A673 (cell line): ENCODE results near the gene CMTM4. TPM values are rescaled to one million over a fixed set of nuclear protein-coding genes. Genes with fewer than 3 reads are reported as not detected.

Experiments
- BruUV-seq: library from RNA; stranded (reverse); fragments of 400-500 nt; replicated peaks from 2 replicates; lab custom pipeline; 2021; lab: Mats Ljungman, UMichigan
- CTCF ChIA-PET: fragments of 300-600 bp; sonication (Branson Sonifier 250); formaldehyde crosslinking; loops from one replicate; lab custom pipeline; 2022; ENCODE audit warnings: antibody characterized with exemption; lab: Charles Lee
- POLR2A ChIA-PET: fragments of 300-600 bp; sonication (Branson Sonifier 250); formaldehyde crosslinking; loops from one replicate; lab custom pipeline; 2022; ENCODE audit warnings: antibody characterized with exemption; ENCODE audit not compliant: low non-redundant PET; lab: Charles Lee
- DNase-seq: peaks from one replicate; pipeline ENCODE4 v3.0.0-alpha.2; 2015; ENCODE audit warnings: low spot score
- H3K27ac ChIP-seq: fragments of 200-600 bp; sonication (generic); 2 replicates; pipeline ENCODE4 v1.5.1; 2016; ENCODE audit warnings: mixed run types, low read depth, mild to moderate bottlenecking, mixed read lengths, antibody characterized with exemption, low read length; ENCODE audit not compliant: poor library complexity, severe bottlenecking
- H3K27me3 ChIP-seq: fragments of 200-600 bp; sonication (generic); replicated peaks from 2 replicates; pipeline ENCODE4 v1.6.1; 2017; ENCODE audit warnings: mixed run types, low read depth, mild to moderate bottlenecking, mixed read lengths, antibody characterized with exemption, low read length; ENCODE audit not compliant: insufficient read depth, poor library complexity
- H3K36me3 ChIP-seq: fragments of 200-600 bp; sonication (generic); 2 replicates; pipeline ENCODE4 v1.6.1; 2016; ENCODE audit warnings: mixed run types, mild to moderate bottlenecking, mixed read lengths, antibody characterized with exemption, low read length; ENCODE audit not compliant: insufficient read depth, poor library complexity, severe bottlenecking
- H3K4me1 ChIP-seq: fragments of 200-600 bp; sonication (generic); 2 replicates; pipeline ENCODE4 v1.6.1; 2017; ENCODE audit warnings: mixed run types, mild to moderate bottlenecking, mixed read lengths, antibody characterized with exemption, low read length; ENCODE audit not compliant: insufficient read depth, poor library complexity, severe bottlenecking
- H3K4me3 ChIP-seq: fragments of 200-600 bp; sonication (generic); 2 replicates; pipeline ENCODE4 v1.5.1; 2016; ENCODE audit warnings: low read depth, mixed run types, mild to moderate bottlenecking, mixed read lengths, low read length; ENCODE audit not compliant: poor library complexity, severe bottlenecking
- H3K9me3 ChIP-seq: fragments of 200-600 bp; sonication (generic); 2 replicates; pipeline ENCODE4 v1.6.1; 2016; ENCODE audit warnings: mixed run types, low read depth, mild to moderate bottlenecking, mixed read lengths, antibody characterized with exemption, low read length; ENCODE audit not compliant: poor library complexity, severe bottlenecking
- CTCF ChIP-seq: fragments of 300-800, 200-600 bp; sonication (generic); conservative IDR thresholded peaks from 2 replicates; pipeline ENCODE4 v1.5.1; 2017; ENCODE audit warnings: low read depth, mild to moderate bottlenecking, antibody characterized with exemption, low read length, moderate library complexity, mixed read lengths
- EZH2 ChIP-seq: fragments of 200-600 bp; sonication (generic); IDR thresholded peaks from 2 replicates; pipeline ENCODE4 v1.6.1; 2017; ENCODE audit warnings: borderline replicate concordance, low read depth, mild to moderate bottlenecking, mixed read lengths, antibody characterized with exemption, low read length; ENCODE audit not compliant: poor library complexity, severe bottlenecking
- intact Hi-C: fragments of 100-400 bp; cut with micrococcal nuclease; formaldehyde crosslinking; loops from one replicate; pipeline ENCODE4 v1.10.0; 2022; ENCODE audit not compliant: unreplicated experiment
- total RNA-seq: library from RNA; stranded (reverse); gene quantifications from 2 replicates; pipeline ENCODE4 v1.2.3, GENCODE V29; 2021

CMTM4 gene
- total RNA-seq, 1 experiment from 2014 or later, result 30.3 TPM

GRCh38 chr16:66656547-66656946 is 40.0 kb downstream of the CMTM4 start:
- no TSS peak for BruUV-seq
- no peak overlapping the region for H3K27ac ChIP-seq
- POLR2A ChIA-PET, result interaction anchor here (0.6 kb wide), 1 partner anchor 14 kb away, joined by 4 read pairs; no protein-coding TSS in a partner anchor
- no peaks in the 10 kb centered on the region for H3K9me3 ChIP-seq
- DNase-seq, result no peak
- TF ChIP-seq CTCF (no peak), EZH2 (no peak)
- H3K27me3 ChIP-seq, result no peaks in the 10 kb centered on the region
- CTCF ChIA-PET, result interaction anchor here (0.7 kb wide), 1 partner anchor 11 kb away, joined by 3 read pairs; no protein-coding TSS in a partner anchor
- H3K36me3 ChIP-seq, result no peaks in the 10 kb centered on the region
- H3K4me3 ChIP-seq, result no peak overlapping the region
- intact Hi-C loops, result no loop called here
- peaks cover 23% of the 10 kb centered on the region for H3K4me1 ChIP-seq

- no peak for TF ChIP-seq EZH2
- TF ChIP-seq CTCF, result no peak
- Histone ChIP-seq H3K4me3 (no peak overlapping the region), H3K27ac (no peak overlapping the region), H3K4me1 (peaks cover 20% of the 10 kb centered on the region), H3K9me3 (no peaks in the 10 kb centered on the region), H3K36me3 (no peaks in the 10 kb centered on the region), H3K27me3 (no peaks in the 10 kb centered on the region)
- intact Hi-C loops, result no loop called here
- DNase-seq, result peak; percentile 23
- BruUV-seq, result no TSS peak
- ChIA-PET POLR2A (no interaction called here), CTCF (no interaction called here)
These were observed 42.8 kb downstream of the CMTM4 start for GRCh38 chr16:66653581-66654350.

DNA sequence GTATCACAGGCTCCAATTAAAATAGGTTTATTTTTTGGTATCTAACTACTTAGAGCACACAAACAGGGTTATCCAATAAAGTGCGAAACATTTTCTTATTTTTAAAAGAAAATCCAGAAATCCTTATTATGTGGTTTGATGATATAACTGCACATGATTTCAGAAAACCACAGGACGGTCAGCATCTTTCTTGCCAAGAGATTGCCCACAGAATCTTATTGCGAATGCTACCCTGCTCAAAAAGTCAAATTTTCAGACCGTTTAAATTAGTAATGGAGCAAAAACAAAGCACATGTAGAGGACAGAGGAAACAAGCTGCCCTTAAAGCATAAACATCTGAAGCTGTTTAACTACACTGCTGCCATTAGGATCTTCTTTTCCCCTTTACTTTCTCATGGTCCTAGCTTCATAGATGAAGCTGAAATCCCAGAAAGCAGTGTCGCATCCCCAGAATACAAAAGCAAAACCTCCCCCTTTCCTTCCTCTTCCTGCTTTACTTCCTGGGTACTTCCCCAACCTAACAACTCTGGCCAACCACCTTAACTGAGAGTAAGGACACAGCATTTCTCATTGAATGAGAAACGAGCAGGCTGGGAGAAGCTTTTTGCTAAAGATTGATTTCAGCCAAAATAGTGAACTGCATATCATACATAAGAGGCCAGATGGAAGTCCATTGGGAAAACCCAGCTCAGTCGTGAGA is 43.7 kb downstream of the CMTM4 start:
- Histone ChIP-seq H3K4me3 (no peak overlapping the region), H3K9me3 (no peaks in the 10 kb centered on the region), H3K4me1 (peaks cover 20% of the 10 kb centered on the region), H3K27me3 (no peaks in the 10 kb centered on the region), H3K27ac (no peak overlapping the region), H3K36me3 (no peaks in the 10 kb centered on the region)
- intact Hi-C loops, result no loop called here
- CTCF ChIA-PET, result no interaction called here
- no peak for DNase-seq
- TF ChIP-seq CTCF (no peak), EZH2 (no peak)
- BruUV-seq, result no TSS peak
- POLR2A ChIA-PET, result no interaction called here
